ENCODE measurements around the gene MYO9B.

Gene MYO9B

DNA sequence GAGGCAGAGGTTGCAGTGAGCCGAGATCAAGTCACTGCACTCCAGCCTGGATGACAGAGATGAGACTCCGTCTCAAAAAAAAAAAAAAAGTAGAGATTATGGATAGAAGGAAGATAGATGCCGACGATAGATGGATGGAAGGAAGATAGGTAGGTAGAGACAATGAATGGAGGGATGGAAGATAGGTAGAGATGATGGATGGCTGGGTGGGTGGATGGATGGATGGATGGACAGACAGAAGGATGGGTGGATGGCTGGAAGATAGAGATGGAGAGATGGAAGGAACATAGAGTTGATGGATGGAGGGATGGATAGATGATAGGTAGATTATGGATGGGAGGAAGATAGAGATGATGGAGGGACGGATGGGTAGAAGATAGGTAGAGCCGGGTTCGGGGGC lies 121.0 kb downstream of the MYO9B start:
- H3K79me2 ChIP-seq (ENCODE audit: insufficient read depth, low read length), result no peaks in the 10 kb centered on the region
- H3K36me3 ChIP-seq (ENCODE audit: insufficient read depth, low read length), result peaks cover 77% of the 10 kb centered on the region

DNA sequence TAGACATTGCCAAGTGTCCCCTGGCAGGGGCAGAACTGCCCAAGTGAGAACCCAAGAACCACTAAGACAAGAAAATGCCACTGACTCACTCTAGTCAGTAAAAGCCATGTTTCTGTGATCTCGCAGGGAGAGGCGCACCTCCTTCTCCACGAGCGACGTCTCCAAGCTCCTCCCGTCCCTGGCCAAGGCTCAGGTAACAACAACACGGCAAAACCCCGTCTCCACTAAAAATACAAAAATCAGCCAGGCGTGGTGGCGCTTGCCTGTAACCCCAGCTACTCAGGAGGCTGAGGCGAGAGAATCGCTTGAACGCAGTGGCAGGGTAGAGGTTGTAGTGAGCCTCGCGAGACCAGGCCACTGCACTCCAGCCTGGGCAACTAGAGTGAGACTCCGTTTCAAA lies 122.1 kb downstream of the MYO9B start:
- TF ChIP-seq CTCF (IDR thresholded peaks at IDR 0.05; ENCODE audit: low read length) (no peak), EZH2 (IDR thresholded peaks at IDR 0.05; ENCODE audit: borderline replicate concordance, low read length) (no peak)
- H3K27ac ChIP-seq (ENCODE audit: low read depth, low read length, poor library complexity, severe bottlenecking), result no peak overlapping the region
- no peaks in the 10 kb centered on the region for H3K4me1 ChIP-seq (ENCODE audit: insufficient read depth, low read length, severe bottlenecking)
- H3K79me2 ChIP-seq (ENCODE audit: insufficient read depth, low read length), result no peaks in the 10 kb centered on the region
- no peak overlapping the region for H3K9ac ChIP-seq (ENCODE audit: low read length)
- no peak overlapping the region for H3K4me3 ChIP-seq (ENCODE audit: low read depth, low read length, poor library complexity, severe bottlenecking)
- H3K36me3 ChIP-seq (ENCODE audit: insufficient read depth, low read length), result peaks cover 85% of the 10 kb centered on the region
- no peaks in the 10 kb centered on the region for H4K20me1 ChIP-seq (ENCODE audit: insufficient read depth, low read length)
- no peaks in the 10 kb centered on the region for H3K27me3 ChIP-seq (ENCODE audit: insufficient read depth, low read length)
- no peak overlapping the region for H2AFZ ChIP-seq (ENCODE audit: low read length)
- no peaks in the 10 kb centered on the region for H3K9me2 ChIP-seq (ENCODE audit: low read depth, low read length)
- H3K9me3 ChIP-seq (ENCODE audit: low read length), result no peaks in the 10 kb centered on the region
- H3F3A ChIP-seq (ENCODE audit: insufficient read depth, low read length), result no peaks in the 10 kb centered on the region
- H3K4me2 ChIP-seq (ENCODE audit: low read length), result no peak overlapping the region

More for the DNA sequence above, 121.0 kb downstream of the MYO9B start:
- H3K9ac ChIP-seq (ENCODE audit: low read length), result no peak overlapping the region
- no peak overlapping the region for H3K4me3 ChIP-seq (ENCODE audit: low read depth, low read length, poor library complexity, severe bottlenecking)
- no peaks in the 10 kb centered on the region for H3K27me3 ChIP-seq (ENCODE audit: insufficient read depth, low read length)
- H3F3A ChIP-seq (ENCODE audit: insufficient read depth, low read length), result no peaks in the 10 kb centered on the region
- H3K9me2 ChIP-seq (ENCODE audit: low read depth, low read length), result no peaks in the 10 kb centered on the region
- H4K20me1 ChIP-seq (ENCODE audit: insufficient read depth, low read length), result no peaks in the 10 kb centered on the region
- H3K27ac ChIP-seq (ENCODE audit: low read depth, low read length, poor library complexity, severe bottlenecking), result no peak overlapping the region
- no peak overlapping the region for H2AFZ ChIP-seq (ENCODE audit: low read length)
- H3K4me2 ChIP-seq (ENCODE audit: low read length), result no peak overlapping the region
- H3K4me1 ChIP-seq (ENCODE audit: insufficient read depth, low read length, severe bottlenecking), result peaks cover 6% of the 10 kb centered on the region
- no peaks in the 10 kb centered on the region for H3K9me3 ChIP-seq (ENCODE audit: low read length)
- no peak for TF ChIP-seq CTCF (IDR thresholded peaks at IDR 0.05; ENCODE audit: low read length)
- no peak for TF ChIP-seq EZH2 (IDR thresholded peaks at IDR 0.05; ENCODE audit: borderline replicate concordance, low read length)

DNA sequence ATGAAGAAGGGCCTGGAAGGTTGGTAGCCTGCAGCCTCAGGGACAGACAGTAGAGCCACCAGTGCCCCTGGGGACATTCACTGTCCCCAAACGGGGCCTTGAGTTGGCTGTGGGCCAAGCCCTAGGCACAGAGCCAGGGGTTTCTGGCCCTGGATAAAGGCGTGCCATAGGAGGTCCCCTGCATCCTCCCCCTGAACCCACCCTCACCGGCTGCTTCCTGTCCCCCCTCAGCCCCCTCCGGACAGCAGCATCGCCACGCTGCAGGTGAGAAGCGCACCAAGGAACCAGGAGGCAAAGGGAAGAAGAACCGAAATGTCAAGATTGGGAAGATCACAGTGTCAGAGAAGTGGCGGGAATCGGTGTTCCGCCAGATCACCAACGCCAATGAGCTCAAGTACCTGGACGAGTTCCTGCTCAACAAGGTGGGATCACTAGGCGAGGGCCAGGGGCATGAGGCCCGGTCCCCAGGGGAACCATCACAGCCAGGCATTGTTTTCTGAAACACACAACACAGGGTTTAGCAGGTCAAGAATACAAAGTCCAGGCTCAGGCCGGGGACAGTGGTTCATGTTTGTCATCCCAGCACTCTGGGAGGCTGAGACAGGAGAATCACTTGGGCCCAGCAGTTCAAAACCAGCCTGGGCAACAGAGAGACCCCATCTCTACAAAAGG lies 125.0 kb downstream of the MYO9B start:
- Histone ChIP-seq H3K9ac (ENCODE audit: low read length) (no peak overlapping the region), H3K4me3 (ENCODE audit: low read depth, low read length, poor library complexity, severe bottlenecking) (no peak overlapping the region), H3K4me1 (ENCODE audit: insufficient read depth, low read length, severe bottlenecking) (no peaks in the 10 kb centered on the region), H3F3A (ENCODE audit: insufficient read depth, low read length) (no peaks in the 10 kb centered on the region), H3K9me2 (ENCODE audit: low read depth, low read length) (no peaks in the 10 kb centered on the region), H2AFZ (ENCODE audit: low read length) (no peak overlapping the region), H3K79me2 (ENCODE audit: insufficient read depth, low read length) (no peaks in the 10 kb centered on the region), H4K20me1 (ENCODE audit: insufficient read depth, low read length) (no peaks in the 10 kb centered on the region), H3K27me3 (ENCODE audit: insufficient read depth, low read length) (no peaks in the 10 kb centered on the region), H3K9me3 (ENCODE audit: low read length) (no peaks in the 10 kb centered on the region), H3K4me2 (ENCODE audit: low read length) (no peak overlapping the region), H3K36me3 (ENCODE audit: insufficient read depth, low read length) (peaks cover 79% of the 10 kb centered on the region), H3K27ac (ENCODE audit: low read depth, low read length, poor library complexity, severe bottlenecking) (no peak overlapping the region)
- TF ChIP-seq EZH2 (IDR thresholded peaks at IDR 0.05; ENCODE audit: borderline replicate concordance, low read length), result no peak
- TF ChIP-seq CTCF (IDR thresholded peaks at IDR 0.05; ENCODE audit: low read length), result no peak
